Progenitor cell of endocrine pancreas (in vitro differentiated cells): ENCODE measurements around the gene NRN1L. TPM values are rescaled to one million over a fixed set of nuclear protein-coding genes. Genes with fewer than 3 reads are reported as not detected.

Experiments used
- DNase-seq: peaks from one replicate; pipeline ENCODE4 v3.0.0; 2021; ENCODE audit warnings: low spot score; ENCODE audit not compliant: unreplicated experiment
- H3K27ac Mint-ChIP-seq: 2 replicates; pipeline ENCODE4 v1.8.0; 2021; ENCODE audit warnings: mild to moderate bottlenecking, moderate library complexity, mixed read lengths
- H3K27me3 Mint-ChIP-seq: 2 replicates; pipeline ENCODE4 v1.8.0; 2021; ENCODE audit warnings: mixed read lengths
- H3K36me3 Mint-ChIP-seq: 2 replicates; pipeline ENCODE4 v1.8.0; 2022; ENCODE audit warnings: mixed read lengths; ENCODE audit not compliant: insufficient read depth
- H3K4me1 Mint-ChIP-seq: 2 replicates; pipeline ENCODE4 v1.8.0; 2021; ENCODE audit warnings: low read depth, mixed read lengths
- H3K4me3 Mint-ChIP-seq: 2 replicates; pipeline ENCODE4 v1.8.0; 2021; ENCODE audit warnings: low read depth, mild to moderate bottlenecking, moderate library complexity, mixed read lengths
- H3K9me3 Mint-ChIP-seq: 2 replicates; pipeline ENCODE4 v1.8.0; 2021; ENCODE audit warnings: low read depth, mixed read lengths
- total RNA-seq: library from RNA; stranded (reverse); gene quantifications from 2 replicates; pipeline ENCODE4 v1.2.1, GENCODE V29; 2021
- TF ChIP-seq, protein P1 (sequence below): fragments of 200-600 bp; sonication (generic); IDR thresholded peaks from one replicate; pipeline ENCODE4 v1.5.0; 2021; ENCODE audit warnings: antibody characterized with exemption, mild to moderate bottlenecking; ENCODE audit not compliant: unreplicated experiment

Gene NRN1L
- total RNA-seq, 1 donor from 2014 or later: not detected

DNA sequence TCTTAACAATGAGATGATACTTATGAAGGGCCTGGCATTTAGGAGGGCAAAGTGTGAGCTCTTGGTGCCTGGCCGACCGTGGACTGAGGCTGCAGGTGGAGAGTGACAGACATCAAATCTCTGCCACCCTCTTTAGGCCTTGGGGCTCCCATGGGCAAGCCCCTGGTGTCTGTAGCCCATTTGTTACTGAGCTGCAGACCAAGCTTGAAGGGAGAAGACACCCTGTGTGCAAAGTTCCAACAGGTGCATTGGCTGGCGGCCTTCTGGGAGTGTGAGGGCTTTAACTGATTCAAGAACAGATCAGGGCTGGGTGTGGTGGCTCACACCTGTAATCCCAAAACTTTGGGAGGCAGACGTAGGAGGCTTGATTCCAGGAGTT is 47.8 kb downstream of the NRN1L start:
- TF ChIP-seq, protein P1, sequence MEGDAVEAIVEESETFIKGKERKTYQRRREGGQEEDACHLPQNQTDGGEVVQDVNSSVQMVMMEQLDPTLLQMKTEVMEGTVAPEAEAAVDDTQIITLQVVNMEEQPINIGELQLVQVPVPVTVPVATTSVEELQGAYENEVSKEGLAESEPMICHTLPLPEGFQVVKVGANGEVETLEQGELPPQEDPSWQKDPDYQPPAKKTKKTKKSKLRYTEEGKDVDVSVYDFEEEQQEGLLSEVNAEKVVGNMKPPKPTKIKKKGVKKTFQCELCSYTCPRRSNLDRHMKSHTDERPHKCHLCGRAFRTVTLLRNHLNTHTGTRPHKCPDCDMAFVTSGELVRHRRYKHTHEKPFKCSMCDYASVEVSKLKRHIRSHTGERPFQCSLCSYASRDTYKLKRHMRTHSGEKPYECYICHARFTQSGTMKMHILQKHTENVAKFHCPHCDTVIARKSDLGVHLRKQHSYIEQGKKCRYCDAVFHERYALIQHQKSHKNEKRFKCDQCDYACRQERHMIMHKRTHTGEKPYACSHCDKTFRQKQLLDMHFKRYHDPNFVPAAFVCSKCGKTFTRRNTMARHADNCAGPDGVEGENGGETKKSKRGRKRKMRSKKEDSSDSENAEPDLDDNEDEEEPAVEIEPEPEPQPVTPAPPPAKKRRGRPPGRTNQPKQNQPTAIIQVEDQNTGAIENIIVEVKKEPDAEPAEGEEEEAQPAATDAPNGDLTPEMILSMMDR: no peak
- no peak overlapping the region for H3K27ac Mint-ChIP-seq
- no peaks in the 10 kb centered on the region for H3K9me3 Mint-ChIP-seq
- H3K4me3 Mint-ChIP-seq: no peak overlapping the region
- peaks cover 15% of the 10 kb centered on the region for H3K4me1 Mint-ChIP-seq
- DNase-seq: no peak
- H3K36me3 Mint-ChIP-seq: peaks cover 4% of the 10 kb centered on the region
- H3K27me3 Mint-ChIP-seq: peaks cover 3% of the 10 kb centered on the region

DNA sequence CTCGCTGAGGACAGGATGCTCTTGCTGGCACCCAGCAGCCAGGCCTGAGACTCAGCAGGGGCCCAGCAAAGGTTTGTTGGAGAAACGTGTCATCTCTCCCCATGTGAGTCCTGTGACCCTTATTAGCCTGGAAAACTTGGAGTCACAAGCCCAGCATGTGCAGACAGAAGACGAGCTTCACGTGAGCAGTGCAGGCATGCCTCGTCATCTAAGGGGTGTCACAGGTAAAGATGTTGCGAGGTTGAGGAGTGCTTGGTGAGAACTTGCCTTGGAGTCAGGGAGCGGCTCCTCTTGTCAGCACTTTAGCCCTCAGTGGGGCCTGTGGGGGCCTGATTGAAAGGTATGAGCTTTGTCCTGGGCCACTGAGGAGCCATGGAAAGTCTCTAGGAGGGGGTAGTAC is 49.1 kb downstream of the NRN1L start:
- no peak for DNase-seq
- H3K9me3 Mint-ChIP-seq: no peaks in the 10 kb centered on the region
- peaks cover 3% of the 10 kb centered on the region for H3K36me3 Mint-ChIP-seq
- no peak overlapping the region for H3K4me3 Mint-ChIP-seq
- H3K4me1 Mint-ChIP-seq: peaks cover 15% of the 10 kb centered on the region
- peak overlapping the region; percentile 49 for H3K27ac Mint-ChIP-seq
- TF ChIP-seq, protein P1: no peak
- peaks cover 3% of the 10 kb centered on the region for H3K27me3 Mint-ChIP-seq

DNA sequence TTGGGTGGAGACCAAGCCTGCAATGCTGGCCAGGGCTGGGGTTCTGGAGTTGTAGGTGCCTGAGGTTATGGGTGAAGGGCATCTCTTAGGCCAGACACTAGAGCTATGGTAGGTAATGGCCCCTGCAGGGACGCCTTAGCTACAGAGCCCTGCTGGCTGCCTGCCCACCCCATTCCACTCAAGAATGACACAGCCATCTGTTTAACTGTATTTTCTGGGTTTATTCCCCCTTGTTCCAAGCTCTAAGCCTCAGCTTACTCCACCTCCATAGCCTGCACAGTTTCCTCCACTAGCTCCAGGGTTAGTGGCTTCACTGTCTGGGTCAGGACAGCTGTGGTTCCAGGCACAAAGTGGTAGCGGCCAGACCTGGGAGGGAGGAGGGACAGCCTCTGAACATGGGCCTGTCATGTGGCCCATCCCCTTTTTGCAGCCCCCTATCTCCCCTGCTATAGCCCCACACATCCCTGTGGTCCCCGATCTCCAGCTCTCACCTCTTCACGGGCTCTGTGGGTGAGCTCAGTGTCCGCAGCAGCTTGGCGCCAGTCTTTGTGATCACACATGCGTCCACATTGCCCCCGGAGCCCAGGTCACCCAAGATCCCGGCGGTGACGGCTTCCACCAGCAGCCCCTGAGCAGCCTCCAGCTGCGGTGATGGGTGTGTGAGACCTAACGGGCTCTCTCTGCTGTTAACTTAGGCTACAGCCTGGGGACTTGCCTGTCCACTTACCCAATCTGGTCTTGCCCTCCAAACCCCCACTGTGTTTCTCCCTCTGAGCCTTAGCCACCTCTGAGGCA is 49.8 kb downstream of the NRN1L start:
- peaks cover 3% of the 10 kb centered on the region for H3K27me3 Mint-ChIP-seq
- TF ChIP-seq, protein P1: no peak
- H3K36me3 Mint-ChIP-seq: peaks cover 3% of the 10 kb centered on the region
- peak overlapping the region; percentile 96 for H3K4me3 Mint-ChIP-seq
- no peaks in the 10 kb centered on the region for H3K9me3 Mint-ChIP-seq
- H3K27ac Mint-ChIP-seq: peak overlapping the region; percentile 60
- peaks cover 15% of the 10 kb centered on the region for H3K4me1 Mint-ChIP-seq
- DNase-seq: no peak

DNA sequence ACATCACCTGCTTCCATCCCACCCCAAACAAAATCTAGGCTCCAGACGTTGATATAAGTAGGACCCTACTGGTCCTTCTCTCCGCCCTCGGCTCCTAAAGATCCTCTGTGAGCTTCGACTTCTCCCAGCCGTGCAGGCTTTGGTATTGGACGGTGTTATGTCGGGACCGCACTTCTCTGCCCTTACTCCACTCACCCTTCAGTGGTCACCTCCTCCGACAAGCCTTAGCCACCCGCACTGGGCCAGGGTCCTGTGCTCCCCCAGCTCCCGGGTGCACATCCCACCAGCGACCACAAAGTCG is 50.4 kb downstream of the NRN1L start:
- TF ChIP-seq, protein P1: no peak
- no peak for DNase-seq
- H3K27me3 Mint-ChIP-seq: peaks cover 3% of the 10 kb centered on the region
- no peaks in the 10 kb centered on the region for H3K9me3 Mint-ChIP-seq
- peak overlapping the region; percentile 96 for H3K4me3 Mint-ChIP-seq
- peak overlapping the region; percentile 60 for H3K27ac Mint-ChIP-seq
- H3K36me3 Mint-ChIP-seq: peaks cover 3% of the 10 kb centered on the region
- peaks cover 15% of the 10 kb centered on the region for H3K4me1 Mint-ChIP-seq

DNA sequence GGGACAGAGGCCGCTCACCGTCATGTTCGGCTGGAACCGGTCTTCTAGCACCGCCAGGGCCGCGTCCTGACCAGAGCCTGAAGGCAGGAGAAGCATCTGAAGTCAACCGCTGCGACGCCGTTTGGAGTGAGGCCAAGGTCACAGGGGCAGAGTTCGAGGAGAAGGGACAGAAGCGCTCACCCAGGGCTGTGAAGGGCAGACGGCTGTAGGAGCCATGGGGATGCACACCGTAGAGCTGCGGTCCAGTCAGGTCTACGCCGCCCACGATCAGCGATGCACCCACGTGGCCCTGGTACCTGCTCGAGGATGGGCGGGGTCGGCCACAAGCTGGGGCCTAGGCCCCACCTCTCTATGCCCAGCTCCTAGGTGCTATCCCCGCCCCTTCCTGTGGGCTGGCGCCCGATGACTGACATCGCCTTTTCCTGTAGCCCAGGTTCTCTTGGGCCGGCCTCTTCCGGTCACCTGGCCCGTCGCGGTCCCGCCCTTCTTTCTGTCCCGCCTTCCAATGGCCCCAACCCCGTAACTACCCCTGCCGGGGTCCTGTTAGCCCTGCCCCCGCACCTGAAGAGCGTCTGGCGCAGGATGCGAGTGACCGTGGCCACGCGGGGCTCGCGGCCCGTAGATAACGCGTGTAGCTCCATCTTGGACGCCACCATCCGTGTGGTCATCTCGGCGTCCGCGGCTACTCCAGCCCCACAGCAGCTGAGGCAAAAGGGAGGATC is 50.9 kb downstream of the NRN1L start:
- H3K27me3 Mint-ChIP-seq: peaks cover 3% of the 10 kb centered on the region
- H3K4me1 Mint-ChIP-seq: peaks cover 15% of the 10 kb centered on the region
- peak overlapping the region; percentile 96 for H3K4me3 Mint-ChIP-seq
- DNase-seq: peak; percentile 89
- H3K9me3 Mint-ChIP-seq: no peaks in the 10 kb centered on the region
- peak overlapping the region; percentile 99 for H3K27ac Mint-ChIP-seq
- peaks cover 3% of the 10 kb centered on the region for H3K36me3 Mint-ChIP-seq
- TF ChIP-seq, protein P1: no peak

Other genes starting within 250 kb of the NRN1L start
- gene CARMIL2, start 239.7 kb upstream of the NRN1L start, total RNA-seq: 11.8 and 14.2 TPM in 2 replicates
- gene ACD, start 224.6 kb upstream of the NRN1L start, total RNA-seq: 32.7 and 34.7 TPM in 2 replicates
- 5.6 and 6.4 TPM in 2 replicates for gene PARD6A, start 223.9 kb upstream of the NRN1L start, total RNA-seq
- gene ENKD1, start 218.1 kb upstream of the NRN1L start, total RNA-seq: 25.1 and 26.1 TPM in 2 replicates
- gene C16orf86, start 218.1 kb upstream of the NRN1L start, total RNA-seq: 2.5 and 2.6 TPM in 2 replicates
- 38.8 and 40.7 TPM in 2 replicates for gene GFOD2, start 165.6 kb upstream of the NRN1L start, total RNA-seq
- gene RANBP10, start 78.3 kb upstream of the NRN1L start, total RNA-seq: 33.5 and 34.1 TPM in 2 replicates
- gene TSNAXIP1, start 78.0 kb upstream of the NRN1L start, total RNA-seq: 12.3 and 14.5 TPM in 2 replicates
- 28.6 and 32.0 TPM in 2 replicates for gene THAP11, start 42.6 kb upstream of the NRN1L start, total RNA-seq
- gene NUTF2, start 38.0 kb upstream of the NRN1L start, total RNA-seq: 167 and 177 TPM in 2 replicates
- gene CENPT, start 37.2 kb upstream of the NRN1L start, total RNA-seq: 76.2 and 80.6 TPM in 2 replicates
- gene EDC4, start 11.8 kb upstream of the NRN1L start, total RNA-seq: 96.8 and 110 TPM in 2 replicates
- 42.8 and 45.0 TPM in 2 replicates for gene PSKH1, start 8.4 kb downstream of the NRN1L start, total RNA-seq
- 0.57 and 2.2 TPM in 2 replicates for gene CTRL, start 47.0 kb downstream of the NRN1L start, total RNA-seq
- 9.8 and 10.6 TPM in 2 replicates for gene PSMB10, start 52.0 kb downstream of the NRN1L start, total RNA-seq
- gene LCAT, start 59.2 kb downstream of the NRN1L start, total RNA-seq: 31.9 and 32.1 TPM in 2 replicates
- gene SLC12A4, start 83.8 kb downstream of the NRN1L start, total RNA-seq: 74.3 and 75.6 TPM in 2 replicates
- gene DPEP3, start 95.6 kb downstream of the NRN1L start, total RNA-seq: not detected in 2 replicates
- gene DPEP2, start 114.6 kb downstream of the NRN1L start, total RNA-seq: not detected in 2 replicates
- gene DPEP2NB, start 131.0 kb downstream of the NRN1L start, total RNA-seq: not detected in 2 replicates
- gene DDX28, start 138.3 kb downstream of the NRN1L start, total RNA-seq: 9.5 and 10.4 TPM in 2 replicates
- gene DUS2, start 138.4 kb downstream of the NRN1L start, total RNA-seq: 18.8 and 21.2 TPM in 2 replicates
- gene NFATC3, start 200.5 kb downstream of the NRN1L start, total RNA-seq: 48.7 and 51.8 TPM in 2 replicates